ENCODE measurements around the gene LEF1.

The LEF1 gene

GRCh38 chr4:108116423-108117168 lies 52.1 kb downstream of the LEF1 start:
- TF ChIP-seq CTCF (IDR thresholded peaks at IDR 0.05; ENCODE audit: insufficient read depth, low read depth, low read length, missing control alignments): no peak
- DNase-seq (ENCODE audit: low read depth): peak; percentile 40
- no peak overlapping the region for H3K4me3 ChIP-seq (ENCODE audit: low read depth, low read length)

- no peak for DNase-seq (ENCODE audit: low read depth)
- no peak for TF ChIP-seq CTCF (IDR thresholded peaks at IDR 0.05; ENCODE audit: insufficient read depth, low read depth, low read length, missing control alignments)
- no peak overlapping the region for H3K4me3 ChIP-seq (ENCODE audit: low read depth, low read length)
Observed at GRCh38 chr4:108115168-108115526, 53.6 kb downstream of the LEF1 start.

- H3K4me3 ChIP-seq (ENCODE audit: low read depth, low read length): no peak overlapping the region
- no peak for TF ChIP-seq CTCF (IDR thresholded peaks at IDR 0.05; ENCODE audit: insufficient read depth, low read depth, low read length, missing control alignments)
- DNase-seq (ENCODE audit: low read depth): no peak
Observed at GRCh38 chr4:108114503-108114902, 54.2 kb downstream of the LEF1 start.

- no peak overlapping the region for H3K4me3 ChIP-seq (ENCODE audit: low read depth, low read length)
- TF ChIP-seq CTCF (IDR thresholded peaks at IDR 0.05; ENCODE audit: insufficient read depth, low read depth, low read length, missing control alignments): no peak
- DNase-seq (ENCODE audit: low read depth): peak; percentile 10
Observed at GRCh38 chr4:108113229-108113628, 55.5 kb downstream of the LEF1 start.

- TF ChIP-seq CTCF (IDR thresholded peaks at IDR 0.05; ENCODE audit: insufficient read depth, low read depth, low read length, missing control alignments): no peak
- no peak for DNase-seq (ENCODE audit: low read depth)
- no peak overlapping the region for H3K4me3 ChIP-seq (ENCODE audit: low read depth, low read length)
Observed at GRCh38 chr4:108111781-108112180, 57.0 kb downstream of the LEF1 start.

- TF ChIP-seq CTCF (IDR thresholded peaks at IDR 0.05; ENCODE audit: insufficient read depth, low read depth, low read length, missing control alignments): no peak
- no peak overlapping the region for H3K4me3 ChIP-seq (ENCODE audit: low read depth, low read length)
- DNase-seq (ENCODE audit: low read depth): no peak
Observed at GRCh38 chr4:108110450-108110849, 58.3 kb downstream of the LEF1 start.

- no peak overlapping the region; the same call in 1 of the 2 replicates for H3K4me3 ChIP-seq (ENCODE audit: low read depth, low read length)
- peak; percentile 59 for DNase-seq (ENCODE audit: low read depth)
- TF ChIP-seq CTCF (IDR thresholded peaks at IDR 0.05; ENCODE audit: insufficient read depth, low read depth, low read length, missing control alignments): no peak
Observed at GRCh38 chr4:108109997-108110416, 58.7 kb downstream of the LEF1 start.
